GM23248 (cell line): ENCODE data around the gene NME8. TPM values are rescaled to one million over a fixed set of nuclear protein-coding genes. Genes with fewer than 3 reads are reported as not detected.
A peak's percentile ranks its signal among the peaks of the same experiment; 100 is the strongest.

ENCODE experiments used
- DNase-seq: peaks from one replicate; pipeline ENCODE4 v3.0.0-alpha.2; 2015
- H2AFZ ChIP-seq: fragments of 200-600 bp; sonication (generic); 2 replicates; pipeline ENCODE4 v1.6.1; 2016; ENCODE audit warnings: antibody characterized with exemption
- H3F3A ChIP-seq: fragments of 200-600 bp; sonication (generic); 2 replicates; pipeline ENCODE4 v1.6.1; 2016; ENCODE audit warnings: mild to moderate bottlenecking, antibody characterized with exemption, mixed run types; ENCODE audit not compliant: insufficient read depth
- H3K27ac ChIP-seq: fragments of 200-600 bp; sonication (generic); 2 replicates; pipeline ENCODE4 v1.5.1; 2016; ENCODE audit warnings: mild to moderate bottlenecking
- H3K27me3 ChIP-seq: fragments of 200-600 bp; sonication (generic); replicated peaks from 2 replicates; pipeline ENCODE4 v1.6.1; 2016; ENCODE audit warnings: mild to moderate bottlenecking; ENCODE audit not compliant: insufficient read depth
- H3K36me3 ChIP-seq: fragments of 200-600 bp; sonication (generic); 2 replicates; pipeline ENCODE4 v1.6.1; 2016; ENCODE audit warnings: low read depth, mild to moderate bottlenecking
- H3K4me1 ChIP-seq: fragments of 200-600 bp; sonication (generic); 2 replicates; pipeline ENCODE4 v1.6.1; 2016; ENCODE audit warnings: mild to moderate bottlenecking; ENCODE audit not compliant: insufficient read depth
- H3K4me2 ChIP-seq: fragments of 200-600 bp; sonication (generic); one replicate; pipeline ENCODE4 v1.6.1; 2016; ENCODE audit warnings: mild to moderate bottlenecking; ENCODE audit not compliant: unreplicated experiment
- H3K4me3 ChIP-seq: fragments of 200-600 bp; sonication (generic); 2 replicates; pipeline ENCODE4 v1.5.1; 2016; ENCODE audit warnings: mild to moderate bottlenecking
- H3K79me2 ChIP-seq: fragments of 200-600 bp; sonication (generic); 2 replicates; pipeline ENCODE4 v1.6.1; 2016; ENCODE audit warnings: mild to moderate bottlenecking; ENCODE audit not compliant: insufficient read depth
- H3K9ac ChIP-seq: fragments of 200-600 bp; sonication (generic); 2 replicates; pipeline ENCODE4 v1.6.1; 2016; ENCODE audit warnings: mild to moderate bottlenecking
- H3K9me2 ChIP-seq: fragments of 200-600 bp; sonication (generic); 2 replicates; pipeline ENCODE4 v1.6.1; 2016; ENCODE audit warnings: mixed run types, mild to moderate bottlenecking, moderate library complexity; ENCODE audit not compliant: insufficient read depth
- H3K9me3 ChIP-seq: fragments of 200-600 bp; sonication (generic); one replicate; pipeline ENCODE4 v1.6.1; 2017; ENCODE audit warnings: low read depth
- H4K20me1 ChIP-seq: fragments of 200-600 bp; sonication (generic); 2 replicates; pipeline ENCODE4 v1.6.0; 2016; ENCODE audit not compliant: insufficient read depth
- EZH2 ChIP-seq: fragments of 200-600 bp; sonication (generic); IDR thresholded peaks from 2 replicates; pipeline ENCODE4 v1.6.1; 2018; ENCODE audit warnings: antibody characterized with exemption, mild to moderate bottlenecking; ENCODE audit not compliant: insufficient read depth, poor library complexity, severe bottlenecking
- EZH2phosphoT487 ChIP-seq: fragments of 200-600 bp; sonication (generic); IDR thresholded peaks from 2 replicates; pipeline ENCODE4 v1.6.1; 2018; ENCODE audit warnings: antibody characterized with exemption, moderate library complexity, mild to moderate bottlenecking, low read depth; ENCODE audit not compliant: insufficient read depth
- WGBS, 2 experiments: methylation state at CpG; one replicate each; pipeline ENCODE4 v1.1.6; 2015 to 2017; ENCODE audit warnings: low lambda C conversion rate in 2 of 2, low coverage in 1 of 2; ENCODE audit errors: missing lambda C conversion rate in 2 of 2; 5-methylcytosine and 5-hydroxymethylcytosine counted together
- in situ Hi-C: fragments of 300-500 bp; cut with MboI; formaldehyde crosslinking; loops from 2 replicates; pipeline ENCODE4 v1.15.0; 2020
- polyA plus RNA-seq: library from polyadenylated mRNA; unstranded; fragments of >200 nt; fragmentation: Nextera tagmentation; extraction: Ambion mirVana; gene quantifications from 2 replicates; pipeline ENCODE4 v1.2.1, GENCODE V29; 2016
- total RNA-seq: library from RNA; depleted of rRNA; stranded (reverse); fragments of >200 nt; shearing (Covaris generic); gene quantifications from 2 replicates; pipeline ENCODE4 v1.2.3, GENCODE V29; 2014

Gene NME8
- total and polyA plus RNA-seq, 2 experiments from 2014 or later, result not detected

DNA sequence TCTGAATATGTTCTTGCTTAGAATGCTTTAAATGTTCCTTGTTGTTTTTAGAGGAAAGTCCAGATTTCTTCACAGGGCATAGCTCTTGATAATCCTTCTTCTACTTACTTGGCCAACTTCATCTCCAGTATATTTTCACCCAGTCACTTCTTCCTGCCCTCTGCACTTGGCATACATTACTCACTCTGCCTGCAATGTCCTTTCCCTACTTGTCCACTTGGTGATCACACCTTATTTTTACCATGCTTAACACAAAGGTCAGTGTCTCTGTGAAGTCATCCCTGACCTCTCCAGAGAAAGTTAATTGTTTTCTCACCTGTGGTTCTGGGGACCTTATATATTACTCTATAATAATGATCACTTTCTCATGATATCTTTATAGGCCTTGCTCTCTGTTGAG is 45.0 kb downstream of the NME8 start:
- Histone ChIP-seq H3K9me3 (no peaks in the 10 kb centered on the region), H3K27ac (no peak overlapping the region), H3K4me3 (no peak overlapping the region), H3K27me3 (no peaks in the 10 kb centered on the region), H3K4me1 (no peaks in the 10 kb centered on the region), H2AFZ (no peak overlapping the region), H3K4me2 (no peak overlapping the region), H3K9me2 (no peaks in the 10 kb centered on the region), H3K9ac (no peak overlapping the region), H4K20me1 (no peaks in the 10 kb centered on the region), H3K36me3 (no peaks in the 10 kb centered on the region), H3F3A (no peaks in the 10 kb centered on the region), H3K79me2 (no peaks in the 10 kb centered on the region)
- in situ Hi-C loops, result no loop called here
- no peak for DNase-seq
- TF ChIP-seq EZH2 (no peak), EZH2phosphoT487 (no peak)

DNA sequence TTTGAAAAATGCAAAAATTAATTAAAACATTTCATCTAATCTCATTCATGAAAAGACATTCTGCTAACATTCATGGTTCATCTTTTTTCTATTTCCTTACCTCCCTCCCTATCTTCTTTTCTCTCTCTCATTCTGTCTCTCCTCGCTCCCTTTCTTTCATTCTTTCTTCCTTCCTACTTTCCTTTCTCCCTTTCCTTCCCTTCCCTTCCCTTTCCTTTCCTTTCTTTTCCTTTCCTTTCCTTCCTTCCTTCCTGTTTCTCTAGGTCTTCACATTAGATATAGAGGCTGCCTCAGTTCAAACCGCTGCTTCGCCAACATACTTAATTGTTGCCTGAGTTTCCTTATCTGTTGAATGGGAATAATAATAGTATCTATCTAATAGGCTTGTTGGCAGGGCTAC is 46.3 kb downstream of the NME8 start:
- no peaks in the 10 kb centered on the region for H3K4me1 ChIP-seq
- H3K9me2 ChIP-seq, result no peaks in the 10 kb centered on the region
- H3K9me3 ChIP-seq, result no peaks in the 10 kb centered on the region
- H3K79me2 ChIP-seq, result no peaks in the 10 kb centered on the region
- in situ Hi-C loops, result no loop called here
- H3F3A ChIP-seq, result no peaks in the 10 kb centered on the region
- TF ChIP-seq EZH2 (no peak), EZH2phosphoT487 (no peak)
- H3K9ac ChIP-seq, result no peak overlapping the region
- H3K4me2 ChIP-seq, result no peak overlapping the region
- DNase-seq, result no peak
- H3K27ac ChIP-seq, result no peak overlapping the region
- H3K36me3 ChIP-seq, result no peaks in the 10 kb centered on the region
- H2AFZ ChIP-seq, result no peak overlapping the region
- WGBS, 2 experiments, result 42 to 60% methylated on average over 3 of the region's 3 CpGs
- no peak overlapping the region for H3K4me3 ChIP-seq
- H3K27me3 ChIP-seq, result no peaks in the 10 kb centered on the region
- no peaks in the 10 kb centered on the region for H4K20me1 ChIP-seq

DNA sequence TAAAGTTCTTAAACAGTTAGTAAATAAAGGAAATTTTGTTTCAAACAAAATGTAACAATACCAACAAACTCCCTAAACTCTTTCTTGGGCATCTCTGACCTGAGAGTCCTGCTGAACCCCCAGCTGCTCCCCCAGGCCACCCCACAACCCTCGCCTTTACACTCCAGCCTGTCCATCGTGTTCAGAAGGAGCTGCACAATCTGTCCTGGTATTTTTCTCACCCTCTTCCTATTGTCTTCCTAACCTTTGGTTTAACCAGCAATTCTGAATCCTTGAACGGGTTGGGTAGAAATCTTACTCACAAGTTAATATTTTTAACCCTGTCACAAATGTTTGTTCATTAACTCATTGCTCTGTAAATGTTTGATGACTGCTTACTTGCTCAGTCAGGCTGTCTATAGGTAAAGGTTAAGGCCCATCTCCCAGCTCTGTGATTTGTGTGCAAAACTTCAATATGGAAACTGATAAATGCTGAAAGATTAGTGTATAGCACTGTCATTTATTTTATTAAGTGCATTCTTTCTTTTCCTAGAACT is 51.4 kb downstream of the NME8 start:
- Histone ChIP-seq H3K4me3 (no peak overlapping the region), H2AFZ (no peak overlapping the region), H3K27me3 (no peaks in the 10 kb centered on the region), H3K9me2 (no peaks in the 10 kb centered on the region), H3K4me1 (peaks cover 9% of the 10 kb centered on the region; the same call in 1 of the 2 replicates), H4K20me1 (no peaks in the 10 kb centered on the region), H3K36me3 (no peaks in the 10 kb centered on the region), H3K27ac (no peak overlapping the region), H3K9me3 (no peaks in the 10 kb centered on the region), H3K9ac (no peak overlapping the region), H3F3A (no peaks in the 10 kb centered on the region), H3K4me2 (no peak overlapping the region), H3K79me2 (no peaks in the 10 kb centered on the region)
- in situ Hi-C loops, result loop anchor here (25.0 kb wide), 1 partner anchor 438 kb away; no protein-coding TSS in a partner anchor
- WGBS, 2 experiments, result 16 to 17% methylated on average over 3 of the region's 3 CpGs
- TF ChIP-seq EZH2phosphoT487, result no peak
- no peak for TF ChIP-seq EZH2
- DNase-seq, result no peak

DNA sequence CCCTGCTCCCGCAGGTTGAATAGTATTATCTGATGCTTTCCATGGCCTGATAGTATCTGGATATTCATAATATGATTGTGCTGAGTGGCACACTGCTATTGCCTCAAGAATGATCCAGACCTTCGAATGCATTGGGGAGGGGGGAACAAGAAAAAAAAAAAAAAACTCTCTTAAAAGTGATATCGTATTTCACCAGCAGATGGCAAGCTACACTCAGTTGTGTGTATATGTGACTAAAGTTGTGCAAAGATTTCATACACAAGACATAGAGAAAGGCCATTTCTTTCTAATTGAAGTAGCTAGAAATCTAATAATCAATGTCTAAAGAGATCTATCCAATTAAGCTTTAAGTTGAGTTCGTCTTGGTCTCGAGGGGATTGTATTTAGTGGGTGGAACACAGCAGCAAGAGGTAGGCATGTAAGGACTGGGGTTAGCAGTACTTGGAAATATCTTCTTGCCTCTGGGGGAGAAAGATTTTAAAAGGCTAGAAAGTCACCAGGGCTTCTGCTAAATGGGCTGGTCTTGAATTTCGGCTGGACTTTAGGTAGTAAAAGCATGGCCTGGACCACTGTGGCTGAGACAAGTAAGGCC is 52.9 kb downstream of the NME8 start:
- in situ Hi-C loops, result loop anchor here (25.0 kb wide), 1 partner anchor 436 kb away; no protein-coding TSS in a partner anchor
- peak; percentile 42 for DNase-seq
- Histone ChIP-seq H4K20me1 (no peaks in the 10 kb centered on the region), H2AFZ (no peak overlapping the region), H3K9me3 (no peaks in the 10 kb centered on the region), H3K4me1 (peaks cover 9% of the 10 kb centered on the region; the same call in 1 of the 2 replicates), H3K9ac (no peak overlapping the region), H3K9me2 (no peaks in the 10 kb centered on the region), H3F3A (no peaks in the 10 kb centered on the region), H3K79me2 (no peaks in the 10 kb centered on the region), H3K27ac (no peak overlapping the region), H3K36me3 (no peaks in the 10 kb centered on the region), H3K4me3 (no peak overlapping the region), H3K4me2 (no peak overlapping the region), H3K27me3 (no peaks in the 10 kb centered on the region)
- 7 to 8% methylated on average over 6 of the region's 6 CpGs for WGBS, 2 experiments
- TF ChIP-seq EZH2 (no peak), EZH2phosphoT487 (no peak)
